Parathyroid adenoma (tissue), 2 donors: ENCODE measurements around the gene FYN.

ENCODE experiments used
- H2AFZ ChIP-seq: fragments of 300-600 bp; sonication (generic); one replicate; pipeline ENCODE4 v1.7.0; 2017; ENCODE audit warnings: antibody characterized with exemption, mild to moderate bottlenecking
- H3K27ac ChIP-seq: fragments of 300-600 bp; sonication (generic); one replicate; pipeline ENCODE4 v1.7.0; 2017
- H3K27me3 ChIP-seq: fragments of 300-600 bp; sonication (generic); one replicate; pipeline ENCODE4 v1.7.0; 2017; ENCODE audit warnings: low read length; ENCODE audit not compliant: control insufficient read depth, insufficient read depth
- H3K36me3 ChIP-seq: fragments of 300-600 bp; sonication (generic); one replicate; pipeline ENCODE4 v1.7.0; 2017; ENCODE audit warnings: low read length; ENCODE audit not compliant: control insufficient read depth, insufficient read depth
- H3K4me1 ChIP-seq: fragments of 300-600 bp; sonication (generic); one replicate; pipeline ENCODE4 v1.7.0; 2017; ENCODE audit warnings: control low read depth
- H3K4me2 ChIP-seq: fragments of 300-600 bp; sonication (generic); one replicate; pipeline ENCODE4 v1.7.0; 2017; ENCODE audit warnings: low read length
- H3K4me3 ChIP-seq: fragments of 300-600 bp; sonication (generic); one replicate; pipeline ENCODE4 v1.7.0; 2017; ENCODE audit warnings: low read depth, low read length
- H3K79me2 ChIP-seq: fragments of 300-600 bp; sonication (generic); one replicate; pipeline ENCODE4 v1.7.0; 2017; ENCODE audit warnings: control low read depth
- H3K9ac ChIP-seq: fragments of 300-600 bp; sonication (generic); one replicate; pipeline ENCODE4 v1.7.0; 2017; ENCODE audit warnings: mild to moderate bottlenecking
- H3K9me3 ChIP-seq: fragments of 300-600 bp; sonication (generic); one replicate; pipeline ENCODE4 v1.7.0; 2017; ENCODE audit warnings: low read length; ENCODE audit not compliant: control insufficient read depth
- CTCF ChIP-seq: fragments of 300-600 bp; sonication (generic); IDR thresholded peaks from one replicate; pipeline ENCODE4 v1.7.0; 2017; ENCODE audit warnings: antibody characterized with exemption, mild to moderate bottlenecking
- donor health status: primary hyperparathyroidism.

The FYN gene

DNA sequence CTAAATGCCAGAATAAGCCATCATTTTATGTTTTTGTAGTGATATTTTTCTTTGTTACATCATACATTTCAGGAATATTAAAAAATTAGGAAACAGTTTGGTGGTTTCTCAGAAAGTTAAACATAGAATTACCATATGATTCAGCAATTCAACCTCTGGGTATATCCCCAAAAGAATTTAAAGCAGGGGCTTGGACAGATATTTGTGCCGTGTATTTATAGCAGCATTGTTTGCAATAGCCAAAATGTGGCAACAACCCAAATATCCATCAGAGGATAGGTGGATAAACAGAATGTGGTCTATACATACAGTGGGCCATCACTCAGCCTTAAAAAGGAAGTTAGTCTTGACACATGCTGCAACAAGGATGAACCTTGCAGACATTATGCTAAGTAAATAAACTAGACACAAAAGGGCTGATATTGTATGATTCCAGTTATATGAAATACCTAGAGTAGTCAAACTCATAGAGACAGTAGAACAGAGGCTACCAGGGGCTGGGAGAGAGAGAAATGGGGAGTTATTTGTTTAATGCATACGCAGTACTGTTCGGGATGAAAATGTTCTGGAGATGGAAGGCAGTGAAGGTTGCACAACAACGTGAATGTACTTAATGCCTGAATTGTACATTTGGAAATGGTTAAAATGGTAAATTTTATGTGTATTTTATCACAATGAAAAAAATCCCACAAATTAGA is 248.7 kb downstream of the FYN start:
- no peaks in the 10 kb centered on the region for H3K27me3 ChIP-seq

GRCh38 chr6:111623046-111623718 is 250.1 kb downstream of the FYN start:
- TF ChIP-seq CTCF = no peak
- Histone ChIP-seq H3K9ac (no peak overlapping the region), H2AFZ (no peak overlapping the region), H3K4me2 (no peak overlapping the region), H3K4me1 (no peaks in the 10 kb centered on the region), H3K36me3 (no peaks in the 10 kb centered on the region), H3K4me3 (no peak overlapping the region), H3K9me3 (no peaks in the 10 kb centered on the region), H3K27me3 (no peaks in the 10 kb centered on the region), H3K79me2 (no peaks in the 10 kb centered on the region), H3K27ac (no peak overlapping the region)

More for the DNA sequence above, 248.7 kb downstream of the FYN start:
- no peak overlapping the region for H3K9ac ChIP-seq
- H3K79me2 ChIP-seq = no peaks in the 10 kb centered on the region
- TF ChIP-seq CTCF = no peak
- H3K9me3 ChIP-seq = no peaks in the 10 kb centered on the region
- H3K4me2 ChIP-seq = no peak overlapping the region
- H3K4me1 ChIP-seq = no peaks in the 10 kb centered on the region
- H2AFZ ChIP-seq = no peak overlapping the region
- no peak overlapping the region for H3K27ac ChIP-seq
- H3K36me3 ChIP-seq = no peaks in the 10 kb centered on the region
- H3K4me3 ChIP-seq = no peak overlapping the region

DNA sequence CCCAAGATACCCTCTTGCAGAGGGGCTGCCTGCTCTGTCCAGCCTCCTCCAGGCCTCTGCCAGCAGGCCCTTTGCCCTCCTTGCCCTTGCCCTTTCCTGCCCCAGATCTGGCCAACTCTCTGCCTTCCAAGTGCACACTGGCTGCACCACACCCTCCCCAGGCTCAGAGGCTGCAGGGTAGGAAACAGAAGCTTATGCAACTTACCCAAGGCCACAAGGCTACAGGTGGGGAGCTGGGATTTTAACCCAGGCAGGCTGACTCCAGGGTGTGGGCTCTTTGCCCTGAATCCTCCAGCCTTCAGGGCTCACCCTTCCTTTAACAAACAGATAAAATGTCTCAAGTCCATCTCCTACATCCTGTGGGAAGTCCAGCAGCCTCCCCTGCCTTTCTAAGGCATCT is 253.1 kb downstream of the FYN start:
- Histone ChIP-seq H3K4me2 (no peak overlapping the region), H3K9me3 (no peaks in the 10 kb centered on the region), H3K36me3 (no peaks in the 10 kb centered on the region), H3K79me2 (no peaks in the 10 kb centered on the region), H3K4me3 (no peak overlapping the region), H3K9ac (no peak overlapping the region), H2AFZ (no peak overlapping the region), H3K4me1 (peaks cover 5% of the 10 kb centered on the region), H3K27ac (no peak overlapping the region), H3K27me3 (no peaks in the 10 kb centered on the region)
- TF ChIP-seq CTCF = no peak

- TF ChIP-seq CTCF = no peak
Measured at GRCh38 chr6:111618407-111618806, 254.8 kb downstream of the FYN start.

More at GRCh38 chr6:111618407-111618806, 254.8 kb downstream of the FYN start:
- no peaks in the 10 kb centered on the region for H3K79me2 ChIP-seq
- H3K9me3 ChIP-seq = no peaks in the 10 kb centered on the region
- H3K4me1 ChIP-seq = peaks cover 7% of the 10 kb centered on the region
- no peak overlapping the region for H3K27ac ChIP-seq
- H3K36me3 ChIP-seq = no peaks in the 10 kb centered on the region
- no peak overlapping the region for H3K9ac ChIP-seq
- H3K4me2 ChIP-seq = no peak overlapping the region
- H3K27me3 ChIP-seq = no peaks in the 10 kb centered on the region
- no peak overlapping the region for H3K4me3 ChIP-seq
- H2AFZ ChIP-seq = no peak overlapping the region
